Hematopoietic multipotent progenitor cell (in vitro differentiated cells): Measurements from ENCODE around the gene ARMCX2. TPM values are rescaled to one million over a fixed set of nuclear protein-coding genes. Genes with fewer than 3 reads are reported as not detected.

ENCODE experiments used
- small RNA-seq: library from RNA; depleted of rRNA; stranded (forward); fragments of <200 nt; gene quantifications from one replicate; pipeline ENCODE3, GENCODE V24; 2012
- total RNA-seq: library from RNA; depleted of rRNA; stranded (reverse); fragments of >200 nt; gene quantifications from one replicate; pipeline ENCODE4 v1.2.3, GENCODE V29; 2012

ARMCX2 gene
- total RNA-seq, 1 donor, result 16.2 TPM

Small RNA genes within 50 kb of the gene (small RNA-seq; reads per million reads assigned to genes)
- gene RNU6-30P, result 0.54 reads per million
- not detected for gene RNU6-587P

Other genes starting within 250 kb of the ARMCX2 start
- gene ARMCX4, start 174.4 kb downstream of the ARMCX2 start, total RNA-seq, result 2.2 TPM
- gene ARMCX1, start 109.3 kb downstream of the ARMCX2 start, total RNA-seq, result 19.9 TPM
- gene ARMCX6, start 41.9 kb downstream of the ARMCX2 start, total RNA-seq, result 19.7 TPM
- gene ARMCX3, start 36.7 kb downstream of the ARMCX2 start, total RNA-seq, result 28.0 TPM